ENCODE results near the gene ZNF618.

DNA sequence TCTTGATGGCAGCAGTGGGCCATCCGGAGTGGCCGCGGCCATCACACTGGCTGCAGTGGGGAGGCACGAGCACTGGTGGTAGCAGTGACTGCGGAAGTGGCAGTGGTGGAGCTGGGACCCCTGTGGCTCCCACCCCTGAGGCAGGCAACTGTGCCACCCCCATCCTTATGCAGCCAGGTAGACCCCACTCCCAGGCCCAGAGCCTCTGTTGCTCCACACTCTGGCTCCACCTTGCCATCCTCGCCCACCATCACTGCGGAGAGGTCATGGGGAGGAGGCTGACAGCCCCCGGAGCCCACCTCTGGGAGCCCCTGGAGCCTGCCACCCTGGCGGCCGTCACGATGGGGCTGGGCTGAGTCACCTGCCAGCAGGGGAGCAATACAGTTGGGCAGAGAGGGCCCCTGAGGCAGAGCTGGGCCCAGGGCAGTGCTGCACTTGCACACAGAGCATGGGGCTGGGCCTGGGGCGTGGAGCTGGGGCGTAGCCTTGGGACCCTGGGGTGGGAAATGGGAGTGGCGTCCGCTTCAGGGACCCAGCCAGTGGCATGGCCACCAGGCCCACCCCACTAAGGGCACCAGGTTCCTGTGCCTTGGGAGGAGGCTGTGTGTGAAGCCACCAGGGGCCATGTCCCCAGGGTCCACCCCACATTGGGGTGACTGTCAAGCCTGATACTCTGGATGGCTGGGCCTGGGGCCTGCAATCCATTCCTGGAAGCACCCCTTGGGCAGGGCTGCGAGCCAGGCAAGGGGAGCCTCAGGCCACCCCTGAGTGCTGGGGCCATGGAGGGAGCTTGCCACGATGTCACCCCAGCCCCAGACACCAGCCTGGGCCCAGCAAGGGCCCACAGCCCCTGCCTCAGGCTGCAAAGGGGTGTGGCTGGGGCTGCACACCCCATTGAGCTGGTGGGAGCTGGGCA lies 194.3 kb downstream of the ZNF618 start:
- TF ChIP-seq, protein P1, sequence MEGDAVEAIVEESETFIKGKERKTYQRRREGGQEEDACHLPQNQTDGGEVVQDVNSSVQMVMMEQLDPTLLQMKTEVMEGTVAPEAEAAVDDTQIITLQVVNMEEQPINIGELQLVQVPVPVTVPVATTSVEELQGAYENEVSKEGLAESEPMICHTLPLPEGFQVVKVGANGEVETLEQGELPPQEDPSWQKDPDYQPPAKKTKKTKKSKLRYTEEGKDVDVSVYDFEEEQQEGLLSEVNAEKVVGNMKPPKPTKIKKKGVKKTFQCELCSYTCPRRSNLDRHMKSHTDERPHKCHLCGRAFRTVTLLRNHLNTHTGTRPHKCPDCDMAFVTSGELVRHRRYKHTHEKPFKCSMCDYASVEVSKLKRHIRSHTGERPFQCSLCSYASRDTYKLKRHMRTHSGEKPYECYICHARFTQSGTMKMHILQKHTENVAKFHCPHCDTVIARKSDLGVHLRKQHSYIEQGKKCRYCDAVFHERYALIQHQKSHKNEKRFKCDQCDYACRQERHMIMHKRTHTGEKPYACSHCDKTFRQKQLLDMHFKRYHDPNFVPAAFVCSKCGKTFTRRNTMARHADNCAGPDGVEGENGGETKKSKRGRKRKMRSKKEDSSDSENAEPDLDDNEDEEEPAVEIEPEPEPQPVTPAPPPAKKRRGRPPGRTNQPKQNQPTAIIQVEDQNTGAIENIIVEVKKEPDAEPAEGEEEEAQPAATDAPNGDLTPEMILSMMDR (IDR thresholded peaks at IDR 0.05) = no peak
- TF ChIP-seq POLR2A (IDR thresholded peaks at IDR 0.05) = no peak
